Measurements from ENCODE around the gene MORN3. TPM values are rescaled to one million over a fixed set of nuclear protein-coding genes. Genes with fewer than 3 reads are reported as not detected.

MORN3 gene
- total and polyA plus RNA-seq, 9 of the 15 experiments (the other 6 are each of a cell fraction or from before 2014, with no cell fraction given): 0.09 to 0.27 (median 0.20) TPM

DNA sequence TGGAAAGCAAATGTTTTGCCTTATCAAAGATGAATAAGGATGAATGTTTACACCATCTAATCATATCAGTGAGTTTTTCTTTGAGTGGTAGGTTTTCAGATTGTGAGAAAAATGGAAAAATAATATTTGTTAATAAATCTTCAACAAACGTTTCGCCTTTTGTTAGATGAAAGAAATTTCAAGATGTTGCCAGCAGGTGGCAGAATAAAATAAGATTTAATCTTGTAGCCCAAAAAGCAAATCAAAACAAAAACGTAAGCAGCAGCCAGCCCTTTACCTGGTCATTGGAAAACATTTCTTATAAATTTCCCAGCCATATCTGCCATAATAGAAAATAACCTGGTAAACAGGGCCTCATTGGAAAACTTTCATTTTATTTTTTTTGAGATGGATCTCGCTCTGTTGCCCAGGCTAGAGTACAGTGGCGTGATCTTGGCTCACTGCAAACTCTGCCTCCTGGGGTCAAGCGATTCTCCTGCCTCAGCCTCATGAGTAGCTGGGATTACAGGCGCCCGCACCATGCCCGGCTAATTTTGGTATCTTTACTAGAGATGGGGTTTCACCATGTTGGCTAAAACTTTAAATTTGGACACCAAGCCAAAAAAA is 27.7 kb upstream of the MORN3 start:
- Histone ChIP-seq H3K27ac (ENCODE audit: extremely low read depth, low read depth, low read length) (no peak overlapping the region), H3K27me3 (ENCODE audit: control insufficient read depth in 2 of 2, insufficient read depth in 2 of 2, low read length in 2 of 2) (no peaks in the 10 kb centered on the region), H3K9me1 (ENCODE audit: control insufficient read depth, insufficient read depth, low read length) (no peaks in the 10 kb centered on the region), H2AFZ (ENCODE audit: low read depth, low read length) (peak overlapping the region; percentile 51; the same call in 1 of the 2 replicates), H4K20me1 (replicated peaks; ENCODE audit: control insufficient read depth, insufficient read depth, low read length) (no peaks in the 10 kb centered on the region), H3K9me3 (replicated peaks; ENCODE audit: control insufficient read depth, insufficient read depth, low read depth, low read length) (no peaks in the 10 kb centered on the region), H3K4me2 (ENCODE audit: insufficient read depth, low read length) (no peak overlapping the region), H3K4me1 (replicated peaks in 1 of 2; ENCODE audit: control insufficient read depth in 2 of 2, insufficient read depth in 2 of 2, low read length in 2 of 2) (no peaks in the 10 kb centered on the region; a peak in 1 of 5 replicates), H3K9ac (ENCODE audit: insufficient read depth in 1 of 2, low read depth in 2 of 2, low read length in 2 of 2) (no peak overlapping the region), H3K79me2 (ENCODE audit: control insufficient read depth, insufficient read depth, low read length) (no peaks in the 10 kb centered on the region), H3K4me3 (no peak overlapping the region), H3K36me3 (ENCODE audit: control insufficient read depth, insufficient read depth, low read length) (no peaks in the 10 kb centered on the region)
- intact Hi-C loops (cut with micrococcal nuclease) (loop anchor here (1.0 to 5.0 kb wide), 3 partner anchors 76 to 190 kb away; partner anchors contain the start of gene PSMD9), in situ Hi-C loops (cut with MboI) (no loop called here)
- DNase-seq (ENCODE audit: extremely low read depth in 1 of 4, low spot score in 3 of 4): peak; percentile 35 to 65 (median 40)
- 23% methylated on average over 9 of the region's 9 CpGs for WGBS (ENCODE audit: insufficient coverage, low coverage, missing lambda C conversion rate)
- peak; percentile 65 for FAIRE-seq
- ChIA-PET CTCF (ENCODE audit: low intra/inter-chr PET ratio) (interaction anchor here (0.6 to 4.6 kb wide), 8 partner anchors 9 to 191 kb away, joined by 3 to 82 read pairs (median 4); partner anchors contain the start of gene RHOF), POLR2A (no interaction called here)
- no TSS peak for BruUV-seq (replicated peaks)
- ATAC-seq: 0 out of 3 replicates have a peak, but pooled peaks have one; percentile 26
- TF ChIP-seq RAD21 (CRISPR knock-in tag; conservative IDR thresholded peaks at IDR 0.05 in 1 of 2, IDR thresholded peaks at IDR 0.05 in 1 of 2) (peak; percentile 92 to 94), SP2 (IDR thresholded peaks at IDR 0.05; ENCODE audit: extremely low read depth, low read depth, low read length, poor library complexity, severe bottlenecking) (no peak), ZNF41 (CRISPR knock-in tag; conservative IDR thresholded peaks at IDR 0.05) (no peak), ATF1 (CRISPR knock-in tag; IDR thresholded peaks at IDR 0.05) (no peak), ATF1 (tag; IDR thresholded peaks at IDR 0.05) (0 out of 2 replicates have a peak, but pooled peaks have one; percentile 30), CC2D1A (IDR thresholded peaks at IDR 0.05) (peak; percentile 40; the same call in 1 of the 2 replicates), SETDB1 (IDR thresholded peaks at IDR 0.05; ENCODE audit: low read length) (no peak), SMC3 (conservative IDR thresholded peaks at IDR 0.05; ENCODE audit: insufficient read depth, low read depth, low read length) (peak; percentile 73)
- TF ChIP-seq, protein P1, sequence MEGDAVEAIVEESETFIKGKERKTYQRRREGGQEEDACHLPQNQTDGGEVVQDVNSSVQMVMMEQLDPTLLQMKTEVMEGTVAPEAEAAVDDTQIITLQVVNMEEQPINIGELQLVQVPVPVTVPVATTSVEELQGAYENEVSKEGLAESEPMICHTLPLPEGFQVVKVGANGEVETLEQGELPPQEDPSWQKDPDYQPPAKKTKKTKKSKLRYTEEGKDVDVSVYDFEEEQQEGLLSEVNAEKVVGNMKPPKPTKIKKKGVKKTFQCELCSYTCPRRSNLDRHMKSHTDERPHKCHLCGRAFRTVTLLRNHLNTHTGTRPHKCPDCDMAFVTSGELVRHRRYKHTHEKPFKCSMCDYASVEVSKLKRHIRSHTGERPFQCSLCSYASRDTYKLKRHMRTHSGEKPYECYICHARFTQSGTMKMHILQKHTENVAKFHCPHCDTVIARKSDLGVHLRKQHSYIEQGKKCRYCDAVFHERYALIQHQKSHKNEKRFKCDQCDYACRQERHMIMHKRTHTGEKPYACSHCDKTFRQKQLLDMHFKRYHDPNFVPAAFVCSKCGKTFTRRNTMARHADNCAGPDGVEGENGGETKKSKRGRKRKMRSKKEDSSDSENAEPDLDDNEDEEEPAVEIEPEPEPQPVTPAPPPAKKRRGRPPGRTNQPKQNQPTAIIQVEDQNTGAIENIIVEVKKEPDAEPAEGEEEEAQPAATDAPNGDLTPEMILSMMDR (IDR thresholded peaks at IDR 0.05 in 2 of 3, conservative IDR thresholded peaks at IDR 0.05 in 1 of 3; ENCODE audit: insufficient read depth in 2 of 3, low read depth in 1 of 3, low read length in 3 of 3): peak; percentile 47 to 75 (median 49); a peak in 5 of 6 replicates
- TF ChIP-seq, protein P2, sequence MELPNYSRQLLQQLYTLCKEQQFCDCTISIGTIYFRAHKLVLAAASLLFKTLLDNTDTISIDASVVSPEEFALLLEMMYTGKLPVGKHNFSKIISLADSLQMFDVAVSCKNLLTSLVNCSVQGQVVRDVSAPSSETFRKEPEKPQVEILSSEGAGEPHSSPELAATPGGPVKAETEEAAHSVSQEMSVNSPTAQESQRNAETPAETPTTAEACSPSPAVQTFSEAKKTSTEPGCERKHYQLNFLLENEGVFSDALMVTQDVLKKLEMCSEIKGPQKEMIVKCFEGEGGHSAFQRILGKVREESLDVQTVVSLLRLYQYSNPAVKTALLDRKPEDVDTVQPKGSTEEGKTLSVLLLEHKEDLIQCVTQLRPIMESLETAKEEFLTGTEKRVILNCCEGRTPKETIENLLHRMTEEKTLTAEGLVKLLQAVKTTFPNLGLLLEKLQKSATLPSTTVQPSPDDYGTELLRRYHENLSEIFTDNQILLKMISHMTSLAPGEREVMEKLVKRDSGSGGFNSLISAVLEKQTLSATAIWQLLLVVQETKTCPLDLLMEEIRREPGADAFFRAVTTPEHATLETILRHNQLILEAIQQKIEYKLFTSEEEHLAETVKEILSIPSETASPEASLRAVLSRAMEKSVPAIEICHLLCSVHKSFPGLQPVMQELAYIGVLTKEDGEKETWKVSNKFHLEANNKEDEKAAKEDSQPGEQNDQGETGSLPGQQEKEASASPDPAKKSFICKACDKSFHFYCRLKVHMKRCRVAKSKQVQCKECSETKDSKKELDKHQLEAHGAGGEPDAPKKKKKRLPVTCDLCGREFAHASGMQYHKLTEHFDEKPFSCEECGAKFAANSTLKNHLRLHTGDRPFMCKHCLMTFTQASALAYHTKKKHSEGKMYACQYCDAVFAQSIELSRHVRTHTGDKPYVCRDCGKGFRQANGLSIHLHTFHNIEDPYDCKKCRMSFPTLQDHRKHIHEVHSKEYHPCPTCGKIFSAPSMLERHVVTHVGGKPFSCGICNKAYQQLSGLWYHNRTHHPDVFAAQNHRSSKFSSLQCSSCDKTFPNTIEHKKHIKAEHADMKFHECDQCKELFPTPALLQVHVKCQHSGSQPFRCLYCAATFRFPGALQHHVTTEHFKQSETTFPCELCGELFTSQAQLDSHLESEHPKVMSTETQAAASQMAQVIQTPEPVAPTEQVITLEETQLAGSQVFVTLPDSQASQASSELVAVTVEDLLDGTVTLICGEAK (IDR thresholded peaks at IDR 0.05): 0 out of 2 replicates have a peak, but pooled peaks have one; percentile 24
- TF ChIP-seq, protein P2 (CRISPR knock-in tag; IDR thresholded peaks at IDR 0.05): no peak
